Frontal cortex (tissue), 4 donors: Measurements from ENCODE around the gene SPEG. TPM values are rescaled to one million over a fixed set of nuclear protein-coding genes. Genes with fewer than 3 reads are reported as not detected.

Source experiments
- DNase-seq, 2 donors: peaks; one replicate each; pipeline ENCODE4 v3.0.0; 2012; ENCODE audit warnings: low spot score in 2 of 2
- FAIRE-seq: peaks from 2 replicates; lab custom pipeline; 2012; peaks lifted over from hg19 to GRCh38; lab: Jason Lieb, UNC
- total RNA-seq: library from RNA; depleted of rRNA; stranded (reverse); fragments of >200 nt; gene quantifications from one replicate; pipeline ENCODE4 v1.2.3, GENCODE V29; 2014
- donor health status: control.
- donor health status: control.
- donor health status: control.

The SPEG gene
- total RNA-seq, 1 donor from 2014 or later, result 13.0 TPM

- no peak for FAIRE-seq
Measured at GRCh38 chr2:219536967-219537366, 102.3 kb downstream of the SPEG start.

DNA sequence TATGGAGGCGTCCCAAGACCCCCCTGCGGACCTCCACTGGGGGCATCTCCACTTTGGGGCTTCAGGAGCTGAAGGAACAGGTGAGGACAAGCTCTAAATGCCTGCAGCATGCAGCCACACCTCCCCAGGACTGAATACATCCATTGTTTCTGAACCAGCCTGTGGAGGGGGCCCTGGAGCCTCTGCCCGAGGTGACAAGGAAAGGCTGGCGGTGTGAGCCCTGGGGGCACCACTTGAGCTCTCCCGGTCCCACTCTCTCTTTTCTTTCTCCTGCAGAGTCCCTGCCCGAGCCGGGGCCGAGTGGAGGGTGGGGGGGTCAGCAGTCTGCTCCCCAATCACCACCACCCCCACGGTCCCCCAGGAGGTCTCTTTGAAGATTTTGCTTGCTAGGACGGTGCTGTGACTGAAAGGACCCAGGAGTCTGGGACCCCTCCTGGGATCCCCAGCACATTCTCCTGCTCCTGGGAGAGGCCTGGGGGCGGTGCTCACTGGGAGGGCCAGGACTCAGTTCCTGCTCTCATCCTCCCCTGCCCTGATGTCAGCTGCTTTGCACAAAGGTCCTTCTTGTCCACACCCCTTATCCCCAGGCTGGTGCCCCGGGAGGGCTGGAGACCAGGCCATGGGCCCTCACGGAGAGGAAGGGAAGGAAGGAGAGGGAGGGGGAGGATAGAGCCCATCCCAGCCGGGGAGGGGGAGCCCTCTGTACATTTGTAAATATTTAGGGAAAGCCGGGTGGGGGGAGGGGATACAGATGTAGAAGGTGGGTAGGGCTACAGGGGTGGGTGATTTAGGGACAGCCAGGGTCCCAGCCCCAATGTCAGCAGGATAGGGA is 103.2 kb downstream of the SPEG start:
- no peak for DNase-seq
- FAIRE-seq, result no peak

More at GRCh38 chr2:219536967-219537366, 102.3 kb downstream of the SPEG start:
- no peak for DNase-seq

- no peak for DNase-seq
- no peak for FAIRE-seq
Measured at GRCh38 chr2:219538504-219538951, 103.9 kb downstream of the SPEG start.

DNA sequence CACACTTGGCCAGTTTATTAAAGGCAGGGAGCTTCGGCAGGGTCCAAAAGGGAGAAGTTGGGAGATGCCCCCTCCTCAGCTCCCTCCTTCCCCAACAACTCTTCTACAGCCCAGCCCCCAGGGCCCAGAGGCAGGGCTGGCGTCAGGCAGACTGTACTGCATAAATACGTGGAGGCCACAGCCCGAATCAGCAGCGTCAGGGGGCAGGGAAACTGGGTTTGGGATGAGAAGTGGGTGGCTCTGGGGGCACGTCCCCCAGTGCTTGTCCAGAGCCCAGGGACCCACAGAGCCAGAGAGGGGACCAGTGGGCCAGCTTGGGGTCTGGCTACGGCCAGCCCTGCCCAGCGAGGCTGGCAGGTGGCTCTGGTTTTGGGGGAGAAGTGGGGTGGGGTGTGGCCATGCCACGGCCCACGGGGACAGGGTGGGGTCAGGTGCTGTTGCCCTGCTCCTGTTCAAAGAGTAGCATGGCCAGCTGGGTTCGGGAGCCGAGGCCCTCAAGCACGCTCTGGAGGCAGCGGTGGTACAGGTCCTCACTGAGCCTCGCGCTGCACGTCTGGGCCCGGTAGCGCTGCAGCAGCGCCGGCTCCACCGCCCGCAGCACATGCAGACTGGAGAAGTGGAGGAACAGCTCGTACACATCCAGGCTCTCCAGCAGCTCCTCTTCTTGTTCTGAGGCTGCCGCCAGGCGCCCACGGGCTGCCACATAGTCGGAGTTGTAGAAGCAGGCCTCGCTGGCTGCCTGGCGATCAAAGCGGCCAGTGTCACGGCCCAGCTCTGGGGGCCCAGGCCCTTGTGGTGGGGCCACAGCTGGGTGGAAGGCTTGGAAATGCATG is 104.5 kb downstream of the SPEG start:
- FAIRE-seq, result no peak
- no peak for DNase-seq

GRCh38 chr2:219539926-219540678 is 105.5 kb downstream of the SPEG start:
- DNase-seq (no peak), FAIRE-seq (no peak)

DNA sequence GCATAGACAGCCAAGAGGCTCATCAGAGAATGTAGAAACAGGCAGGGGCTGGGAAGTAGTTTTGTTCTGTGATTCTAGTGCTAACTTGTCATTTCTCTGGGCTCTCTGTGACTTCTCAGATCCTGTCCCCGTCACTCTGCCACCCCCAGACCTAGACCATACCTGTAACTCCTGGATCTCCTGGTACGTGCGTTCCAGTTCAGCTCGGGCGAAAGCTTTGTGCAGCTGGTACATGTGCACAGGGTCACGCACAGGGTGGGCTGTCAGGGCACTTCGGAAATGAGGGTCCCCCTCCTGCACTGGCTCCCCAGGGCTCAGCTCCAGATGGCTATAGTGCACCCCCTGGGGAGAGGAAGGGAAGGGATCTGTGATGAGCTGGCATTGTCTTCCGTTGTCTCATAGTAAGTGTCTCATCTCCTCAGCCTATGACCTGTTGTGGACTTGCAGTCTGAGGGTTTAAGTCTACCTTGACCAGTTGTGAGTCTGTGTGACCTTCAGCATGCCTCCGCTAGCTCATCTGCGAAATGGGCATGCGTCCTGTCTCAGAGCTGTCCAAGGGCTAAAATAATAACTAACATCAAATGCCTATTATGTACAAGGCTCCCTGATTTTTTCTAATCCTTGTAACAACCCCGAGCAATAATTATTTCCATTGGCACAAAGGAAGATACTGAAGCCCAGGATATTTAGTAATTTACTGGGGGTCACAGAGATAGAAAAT is 106.3 kb downstream of the SPEG start:
- DNase-seq (no peak), FAIRE-seq (no peak)

DNA sequence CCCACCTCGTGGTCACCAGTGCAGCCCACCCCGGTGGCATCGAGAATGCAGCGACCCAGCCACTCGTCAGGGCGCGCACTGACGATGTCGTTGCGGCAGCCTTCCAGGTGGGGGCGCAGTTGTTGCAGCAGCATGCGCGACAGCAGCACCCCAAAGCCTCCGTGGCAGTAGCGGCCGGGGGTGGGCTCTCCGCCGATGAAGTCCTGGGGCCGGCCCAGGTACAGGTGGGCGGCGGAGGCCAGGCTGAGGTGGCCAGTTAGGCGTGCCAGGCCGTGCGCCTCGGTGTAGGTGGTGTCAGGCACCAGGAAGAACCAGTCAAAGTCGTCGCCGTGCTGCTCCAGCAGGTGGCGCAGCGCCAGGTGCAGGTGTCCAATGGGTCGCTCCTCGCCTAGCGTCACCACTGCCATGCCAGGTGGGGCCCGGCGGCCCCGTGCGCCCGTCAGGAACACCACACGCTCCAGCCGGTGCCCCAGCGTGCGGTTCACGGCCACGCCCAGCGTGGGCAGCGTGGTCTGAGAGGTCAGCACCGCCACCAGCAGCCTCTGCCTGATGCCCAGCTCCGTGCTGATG is 107.1 kb downstream of the SPEG start:
- FAIRE-seq (no peak), DNase-seq (peak; percentile 69 to 76)

DNA sequence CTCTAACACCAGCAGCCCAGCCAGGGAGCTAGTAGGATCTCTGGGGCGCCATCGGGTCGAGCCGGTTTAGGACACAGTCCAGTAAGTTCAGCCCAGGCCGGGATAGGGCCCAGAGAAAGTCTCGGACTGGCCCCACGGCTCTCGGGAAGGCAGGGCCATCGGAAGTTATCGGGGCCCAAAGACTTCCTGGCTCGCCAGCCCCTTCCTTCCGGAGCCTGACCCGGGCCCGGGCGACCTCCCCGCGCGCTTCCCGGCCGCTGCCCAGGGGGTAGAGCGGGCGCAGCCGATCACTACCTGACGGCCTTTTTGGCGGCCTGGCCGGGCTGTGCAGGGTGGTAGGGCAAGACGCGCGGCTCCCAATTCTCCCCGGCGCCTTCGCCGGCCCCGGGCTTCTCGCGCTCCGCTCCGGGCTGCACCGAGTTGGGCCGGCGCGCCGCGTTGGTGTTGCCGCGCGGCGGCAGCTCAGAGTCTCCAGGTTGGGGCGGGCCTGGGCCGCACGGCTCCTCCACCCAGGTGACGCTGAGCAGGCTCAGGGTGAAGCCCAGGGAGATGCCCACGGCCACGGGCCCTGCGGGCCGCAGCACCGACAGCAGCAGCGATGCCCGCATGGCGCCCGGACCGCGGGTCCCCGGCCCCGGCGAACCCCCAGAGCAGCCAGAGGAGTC is 108.4 kb downstream of the SPEG start:
- no peak for FAIRE-seq
- DNase-seq, result no peak

DNA sequence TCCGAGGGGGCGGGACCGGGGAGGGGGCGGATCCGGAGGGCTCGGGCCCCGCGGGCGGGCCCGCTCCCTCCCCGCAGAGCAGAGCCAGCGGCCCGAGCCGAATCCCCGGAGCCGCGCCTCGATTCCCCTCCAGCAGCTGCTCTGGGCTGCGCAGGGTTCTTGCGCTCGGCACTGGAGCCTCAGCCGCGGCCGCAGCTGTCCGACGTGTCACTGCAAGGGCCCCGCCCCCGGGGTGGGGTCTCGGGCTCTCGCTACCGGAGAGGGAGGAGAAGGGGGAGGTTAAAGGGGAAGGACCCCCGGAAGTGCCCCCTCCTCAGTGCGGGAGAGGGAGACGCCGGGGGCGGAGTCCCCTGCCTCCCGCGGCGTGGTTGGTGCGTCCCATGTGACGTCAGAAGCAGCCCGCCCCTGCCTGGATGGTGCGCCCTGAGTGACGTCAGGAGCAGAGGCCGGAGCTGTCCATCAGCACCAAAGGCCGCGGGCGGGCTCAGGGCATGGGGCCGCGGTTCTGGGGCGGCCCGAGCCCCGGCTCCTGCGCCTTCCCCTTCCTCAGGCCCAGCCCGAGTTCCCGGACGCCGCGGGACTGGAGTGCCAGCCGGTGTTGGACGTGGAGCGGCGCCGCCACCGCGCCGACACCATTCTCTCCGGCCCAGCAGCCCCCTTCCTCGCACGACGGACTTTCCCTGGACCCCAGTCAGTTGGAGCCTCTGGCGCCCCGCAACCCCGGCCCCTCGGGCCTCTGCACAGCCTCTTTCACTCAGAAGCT is 109.1 kb downstream of the SPEG start, which contains the start of the genes CHPF and TMEM198:
TSS of gene CHPF (minus strand) at position 214 of the 763 bp plus-strand sequence. CDS start 271 bp downstream, outside the sequence.
TSS of gene TMEM198 (plus strand) at position 433 of the 763 bp plus-strand sequence. CDS start 700 bp downstream, outside the sequence.
- peak; percentile 96 for FAIRE-seq
- DNase-seq, result peak; percentile 100

DNA sequence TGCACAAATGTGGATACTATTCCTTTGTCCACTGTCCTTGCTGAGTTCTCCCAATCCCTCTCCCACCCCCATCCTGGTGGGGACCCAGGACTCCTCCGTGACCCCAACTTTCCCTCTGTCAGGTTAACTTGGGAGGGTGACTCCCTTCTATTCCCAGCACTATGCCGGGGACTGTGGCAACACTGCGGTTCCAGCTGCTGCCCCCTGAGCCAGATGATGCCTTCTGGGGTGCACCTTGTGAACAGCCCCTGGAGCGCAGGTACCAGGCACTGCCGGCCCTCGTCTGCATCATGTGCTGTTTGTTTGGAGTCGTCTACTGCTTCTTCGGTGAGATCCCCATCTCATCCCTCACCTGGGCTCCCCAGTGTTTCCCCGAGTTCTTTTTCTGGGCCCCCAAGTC is 109.9 kb downstream of the SPEG start:
- FAIRE-seq (no peak), DNase-seq (no peak)

GRCh38 chr2:219545295-219545942 is 110.8 kb downstream of the SPEG start:
- no peak for DNase-seq
- no peak for FAIRE-seq

DNA sequence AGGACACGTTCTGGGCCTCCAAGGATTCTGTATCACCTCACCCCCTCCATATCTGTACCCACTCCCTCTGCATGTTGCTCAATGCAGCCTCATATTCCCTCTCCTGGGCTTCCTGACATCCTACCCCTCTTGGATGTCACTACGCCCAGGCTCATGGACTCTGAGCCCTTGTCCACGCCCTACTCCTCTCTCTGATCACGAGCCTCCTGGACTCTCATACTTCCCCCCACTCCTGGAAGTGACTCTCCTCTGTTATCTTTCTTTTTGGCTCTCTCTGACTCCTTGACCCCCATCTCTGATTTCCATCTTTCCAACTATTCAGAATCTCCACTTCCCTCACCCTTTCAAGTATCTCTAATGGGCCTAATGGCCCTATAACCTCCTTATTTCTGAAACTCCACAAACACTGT is 111.3 kb downstream of the SPEG start:
- FAIRE-seq (no peak), DNase-seq (no peak)

- FAIRE-seq, result no peak
- DNase-seq, result no peak
Measured at GRCh38 chr2:219547621-219548020, 113.0 kb downstream of the SPEG start.
